Ishikawa (cell line): ENCODE results near the gene ITPR1.

Experiments
- CEBPB ChIP-seq: IDR thresholded peaks from 2 replicates; pipeline ENCODE4 v1.6.1; 2012
- CREB1 ChIP-seq: IDR thresholded peaks from 2 replicates; pipeline ENCODE4 v1.6.1; 2012; ENCODE audit warnings: low read depth
- EGR1 ChIP-seq: IDR thresholded peaks from 2 replicates; pipeline ENCODE4 v1.6.1; 2012
- EP300 ChIP-seq: IDR thresholded peaks from 2 replicates; pipeline ENCODE4 v1.6.1; 2012; ENCODE audit warnings: borderline replicate concordance
- FOXM1 ChIP-seq: IDR thresholded peaks from 2 replicates; pipeline ENCODE4 v1.6.1; 2012; ENCODE audit warnings: low read depth, borderline replicate concordance
- NFIC ChIP-seq: IDR thresholded peaks from 2 replicates; pipeline ENCODE4 v1.6.1; 2012
- RAD21 ChIP-seq: IDR thresholded peaks from 2 replicates; pipeline ENCODE4 v1.6.1; 2012; ENCODE audit warnings: low read depth
- TAF1 ChIP-seq: IDR thresholded peaks from 2 replicates; pipeline ENCODE4 v1.6.1; 2012; ENCODE audit warnings: low read depth, mild to moderate bottlenecking
- TCF12 ChIP-seq: IDR thresholded peaks from 2 replicates; pipeline ENCODE4 v1.6.1; 2012; ENCODE audit warnings: low read depth
- TEAD4 ChIP-seq: IDR thresholded peaks from 2 replicates; pipeline ENCODE4 v1.6.1; 2012
- YY1 ChIP-seq: IDR thresholded peaks from 2 replicates; pipeline ENCODE4 v1.6.1; 2012; ENCODE audit warnings: low read depth
- ZBTB7A ChIP-seq: IDR thresholded peaks from 2 replicates; pipeline ENCODE4 v1.6.1; 2012; ENCODE audit warnings: low read depth
- TF ChIP-seq, protein P1 (sequence below): IDR thresholded peaks from 2 replicates; pipeline ENCODE4 v1.6.1; 2012; ENCODE audit warnings: low read depth, mild to moderate bottlenecking
- TF ChIP-seq, protein P2 (sequence below): IDR thresholded peaks from 2 replicates; pipeline ENCODE4 v1.6.1; 2012
- TF ChIP-seq, protein P3 (sequence below): IDR thresholded peaks from 2 replicates; pipeline ENCODE4 v1.6.1; 2012

The ITPR1 gene

DNA sequence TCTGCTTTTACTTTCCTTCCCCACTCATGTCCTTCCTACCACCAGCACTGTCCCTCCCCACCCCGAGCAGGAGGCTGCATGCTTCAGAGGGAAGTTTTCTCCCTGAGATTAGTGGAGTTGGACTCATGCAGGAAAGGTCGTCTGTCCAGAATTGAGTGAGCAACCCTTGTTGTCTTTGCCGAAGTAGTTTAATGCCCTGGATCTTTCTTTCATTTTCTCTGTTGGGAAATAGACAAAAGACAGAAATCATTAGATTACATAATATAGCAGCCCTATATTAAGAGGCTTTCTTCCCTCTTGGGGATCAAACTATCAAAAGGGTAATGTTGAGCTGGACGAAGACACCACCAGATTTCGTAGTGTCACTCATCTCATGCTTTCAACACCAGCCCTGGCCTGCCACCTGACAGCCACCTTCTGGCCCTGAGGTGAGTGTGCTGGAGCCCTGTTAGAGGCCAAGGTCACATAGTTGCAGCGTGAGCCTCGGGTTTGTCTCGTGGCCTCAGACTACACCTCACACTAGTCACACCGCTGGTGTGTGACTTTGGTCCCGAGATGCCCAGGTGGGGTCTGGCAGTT lies 231.0 kb downstream of the ITPR1 start:
- TF ChIP-seq, protein P1, sequence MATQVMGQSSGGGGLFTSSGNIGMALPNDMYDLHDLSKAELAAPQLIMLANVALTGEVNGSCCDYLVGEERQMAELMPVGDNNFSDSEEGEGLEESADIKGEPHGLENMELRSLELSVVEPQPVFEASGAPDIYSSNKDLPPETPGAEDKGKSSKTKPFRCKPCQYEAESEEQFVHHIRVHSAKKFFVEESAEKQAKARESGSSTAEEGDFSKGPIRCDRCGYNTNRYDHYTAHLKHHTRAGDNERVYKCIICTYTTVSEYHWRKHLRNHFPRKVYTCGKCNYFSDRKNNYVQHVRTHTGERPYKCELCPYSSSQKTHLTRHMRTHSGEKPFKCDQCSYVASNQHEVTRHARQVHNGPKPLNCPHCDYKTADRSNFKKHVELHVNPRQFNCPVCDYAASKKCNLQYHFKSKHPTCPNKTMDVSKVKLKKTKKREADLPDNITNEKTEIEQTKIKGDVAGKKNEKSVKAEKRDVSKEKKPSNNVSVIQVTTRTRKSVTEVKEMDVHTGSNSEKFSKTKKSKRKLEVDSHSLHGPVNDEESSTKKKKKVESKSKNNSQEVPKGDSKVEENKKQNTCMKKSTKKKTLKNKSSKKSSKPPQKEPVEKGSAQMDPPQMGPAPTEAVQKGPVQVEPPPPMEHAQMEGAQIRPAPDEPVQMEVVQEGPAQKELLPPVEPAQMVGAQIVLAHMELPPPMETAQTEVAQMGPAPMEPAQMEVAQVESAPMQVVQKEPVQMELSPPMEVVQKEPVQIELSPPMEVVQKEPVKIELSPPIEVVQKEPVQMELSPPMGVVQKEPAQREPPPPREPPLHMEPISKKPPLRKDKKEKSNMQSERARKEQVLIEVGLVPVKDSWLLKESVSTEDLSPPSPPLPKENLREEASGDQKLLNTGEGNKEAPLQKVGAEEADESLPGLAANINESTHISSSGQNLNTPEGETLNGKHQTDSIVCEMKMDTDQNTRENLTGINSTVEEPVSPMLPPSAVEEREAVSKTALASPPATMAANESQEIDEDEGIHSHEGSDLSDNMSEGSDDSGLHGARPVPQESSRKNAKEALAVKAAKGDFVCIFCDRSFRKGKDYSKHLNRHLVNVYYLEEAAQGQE = no peak
- no peak for TF ChIP-seq CREB1
- TF ChIP-seq EGR1 = no peak
- no peak for TF ChIP-seq FOXM1
- TF ChIP-seq CEBPB = no peak
- no peak for TF ChIP-seq ZBTB7A
- TF ChIP-seq, protein P2, sequence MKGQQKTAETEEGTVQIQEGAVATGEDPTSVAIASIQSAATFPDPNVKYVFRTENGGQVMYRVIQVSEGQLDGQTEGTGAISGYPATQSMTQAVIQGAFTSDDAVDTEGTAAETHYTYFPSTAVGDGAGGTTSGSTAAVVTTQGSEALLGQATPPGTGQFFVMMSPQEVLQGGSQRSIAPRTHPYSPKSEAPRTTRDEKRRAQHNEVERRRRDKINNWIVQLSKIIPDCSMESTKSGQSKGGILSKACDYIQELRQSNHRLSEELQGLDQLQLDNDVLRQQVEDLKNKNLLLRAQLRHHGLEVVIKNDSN = no peak

DNA sequence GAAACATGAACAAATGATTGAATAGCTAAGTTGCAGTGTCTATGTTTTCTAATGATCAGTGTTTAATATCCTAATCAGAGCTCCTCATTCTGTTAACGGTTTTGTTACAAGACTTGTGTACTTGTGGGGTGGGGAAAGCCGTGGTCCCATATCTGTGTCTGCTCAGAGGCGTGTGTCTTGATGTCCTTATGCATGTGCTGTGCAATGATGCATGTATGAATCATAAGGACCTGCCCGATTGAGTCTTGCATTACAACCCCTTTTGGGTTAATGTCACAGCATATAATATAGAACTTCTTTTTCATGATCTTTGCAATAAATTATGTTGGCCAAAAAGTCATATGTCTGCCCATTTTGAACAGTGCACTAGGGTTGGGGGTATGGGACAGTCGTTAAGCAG lies 233.4 kb downstream of the ITPR1 start:
- TF ChIP-seq, protein P3, sequence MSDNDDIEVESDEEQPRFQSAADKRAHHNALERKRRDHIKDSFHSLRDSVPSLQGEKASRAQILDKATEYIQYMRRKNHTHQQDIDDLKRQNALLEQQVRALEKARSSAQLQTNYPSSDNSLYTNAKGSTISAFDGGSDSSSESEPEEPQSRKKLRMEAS = no peak
- no peak for TF ChIP-seq CREB1
- no peak for TF ChIP-seq ZBTB7A
- no peak for TF ChIP-seq EP300
- TF ChIP-seq EGR1 = no peak
- TF ChIP-seq NFIC = no peak
- TF ChIP-seq CEBPB = no peak
- TF ChIP-seq FOXM1 = no peak
- TF ChIP-seq RAD21 = no peak
- TF ChIP-seq TAF1 = no peak
- no peak for TF ChIP-seq TCF12
- TF ChIP-seq YY1 = no peak
- TF ChIP-seq TEAD4 = no peak
- TF ChIP-seq, protein P2 = no peak
- TF ChIP-seq, protein P1 = no peak

DNA sequence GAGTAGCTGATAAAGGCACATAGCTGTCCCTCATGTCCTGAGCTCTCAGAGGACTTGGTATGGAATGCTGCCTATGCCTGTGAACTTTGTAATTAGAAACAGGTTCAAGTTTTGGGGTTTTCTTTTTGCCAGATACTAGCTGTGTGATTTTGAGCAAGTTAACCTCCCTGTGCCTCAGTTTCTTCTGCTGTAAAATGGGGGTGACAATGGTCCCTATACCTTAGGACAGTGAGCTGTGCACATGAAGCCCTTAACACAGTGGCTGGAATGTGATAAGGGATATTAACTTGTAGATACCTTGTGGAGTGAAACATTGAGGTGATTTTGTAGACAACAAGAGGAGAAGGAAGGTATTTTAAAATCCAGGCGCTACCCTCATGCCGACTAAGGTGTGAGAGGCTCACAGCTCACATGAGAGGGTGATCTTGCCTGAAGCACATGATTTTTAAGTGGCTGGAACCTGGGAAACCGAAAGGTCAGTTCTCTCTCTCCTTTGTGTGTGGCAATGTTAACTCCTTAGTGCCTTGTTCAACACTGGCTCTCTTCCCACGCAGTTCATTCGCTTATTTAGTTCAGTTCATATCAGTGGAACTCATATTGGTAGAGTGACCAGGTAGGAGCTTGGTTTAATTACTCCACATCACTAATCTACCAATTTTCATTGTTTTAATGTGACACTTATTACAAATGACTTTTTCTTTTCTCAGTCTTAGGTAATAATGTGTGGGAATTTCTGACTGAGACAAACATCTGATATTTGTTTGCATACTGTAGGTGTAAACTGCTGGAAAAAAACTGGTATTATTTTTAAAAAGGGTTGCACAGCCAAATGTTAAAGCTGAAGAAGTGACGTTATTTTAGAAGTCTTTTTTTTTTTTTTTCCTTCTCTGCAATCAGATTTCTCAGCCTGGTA lies 236.2 kb downstream of the ITPR1 start:
- no peak for TF ChIP-seq TCF12
- TF ChIP-seq NFIC = no peak
- TF ChIP-seq, protein P3 = no peak
- TF ChIP-seq EP300 = no peak
- TF ChIP-seq TEAD4 = no peak
- TF ChIP-seq, protein P1 = no peak
- no peak for TF ChIP-seq EGR1
- TF ChIP-seq, protein P2 = no peak
- no peak for TF ChIP-seq CREB1
- TF ChIP-seq CEBPB = no peak

DNA sequence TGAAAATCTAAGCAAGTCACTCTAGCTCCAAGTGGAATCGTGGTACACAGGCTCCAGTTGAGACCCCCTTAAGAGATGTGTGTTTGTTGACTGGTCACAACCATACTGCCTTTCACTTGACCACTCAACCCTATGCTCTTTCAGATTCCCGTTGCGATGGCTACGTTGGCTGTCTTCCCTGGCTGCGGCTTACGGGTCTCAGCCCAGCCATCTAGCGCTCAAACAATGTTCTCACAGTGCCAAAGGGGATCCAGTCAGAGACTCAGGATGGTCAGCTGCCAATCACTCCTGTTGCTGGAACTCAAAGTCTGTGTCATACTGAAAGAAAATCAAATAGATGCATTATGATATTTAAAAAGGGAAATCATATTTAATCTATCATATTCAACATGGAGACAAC lies 237.6 kb downstream of the ITPR1 start:
- TF ChIP-seq YY1 (no peak), EP300 (no peak), TAF1 (no peak), CREB1 (no peak), RAD21 (no peak), NFIC (no peak), CEBPB (no peak), TEAD4 (no peak), TCF12 (no peak), EGR1 (no peak), FOXM1 (no peak), ZBTB7A (no peak)
- TF ChIP-seq, protein P2 = no peak
- TF ChIP-seq, protein P3 = no peak
- TF ChIP-seq, protein P1 = no peak
